ENCODE results near the gene FOXJ3. TPM values are rescaled to one million over a fixed set of nuclear protein-coding genes. Genes with fewer than 3 reads are reported as not detected.

Gene FOXJ3
- total RNA-seq, 1 donor from 2014 or later: 51.0 TPM

DNA sequence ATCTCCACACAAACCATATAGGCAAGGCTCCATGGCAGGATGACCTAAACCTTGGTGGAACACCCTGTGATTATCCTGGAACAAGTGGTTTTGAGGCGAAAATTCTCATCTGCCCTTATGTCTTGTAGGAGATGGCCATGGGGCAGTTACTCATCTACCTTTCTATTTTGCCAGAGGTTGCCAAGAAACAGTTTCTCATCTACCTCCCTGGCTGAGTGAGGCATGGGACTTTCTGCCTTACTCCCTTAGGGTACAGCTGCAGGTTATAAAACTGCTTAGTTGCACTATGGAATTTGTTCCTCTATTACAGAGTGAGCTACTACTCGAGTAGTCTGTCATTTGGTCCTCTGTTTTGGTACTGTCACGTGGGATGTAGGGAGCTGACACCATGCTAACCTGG is 139.2 kb downstream of the FOXJ3 start:
- Mint-ChIP-seq H3K4me3 (no peak overlapping the region), H3K36me3 (ENCODE audit: low read depth) (peaks cover 47% of the 10 kb centered on the region), H3K27ac (no peak overlapping the region), H3K27me3 (no peaks in the 10 kb centered on the region), H3K4me1 (no peaks in the 10 kb centered on the region), H3K9me3 (peaks cover 3% of the 10 kb centered on the region)
- intact Hi-C loops (cut with micrococcal nuclease): no loop called here
- no peak for DNase-seq

DNA sequence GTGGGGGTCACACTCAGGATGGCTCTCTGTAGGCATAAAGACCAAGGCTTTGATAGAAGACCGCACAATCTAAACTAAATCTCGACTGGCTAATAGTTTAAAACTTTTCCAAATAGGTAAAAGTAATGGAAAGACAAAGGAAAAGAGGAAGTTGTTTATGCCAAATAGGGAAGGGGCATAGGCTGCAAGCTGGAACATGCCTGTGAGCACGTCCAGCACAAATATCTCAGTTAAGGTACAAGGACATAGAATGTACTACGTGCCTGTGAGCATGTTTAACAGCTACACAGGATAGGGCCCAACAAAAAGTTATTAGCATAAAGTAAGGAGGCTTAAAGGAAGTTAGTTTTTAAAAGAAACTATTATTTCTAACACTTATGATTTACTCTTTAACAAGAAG is 142.9 kb downstream of the FOXJ3 start:
- Mint-ChIP-seq H3K36me3 (ENCODE audit: low read depth) (peaks cover 42% of the 10 kb centered on the region), H3K4me3 (no peak overlapping the region), H3K9me3 (no peaks in the 10 kb centered on the region), H3K27me3 (no peaks in the 10 kb centered on the region), H3K4me1 (no peaks in the 10 kb centered on the region), H3K27ac (no peak overlapping the region)
- DNase-seq: no peak
- intact Hi-C loops (cut with micrococcal nuclease): no loop called here

- DNase-seq: no peak
- H3K27ac Mint-ChIP-seq: no peak overlapping the region
- H3K36me3 Mint-ChIP-seq (ENCODE audit: low read depth): peaks cover 37% of the 10 kb centered on the region
- H3K4me1 Mint-ChIP-seq: peaks cover 2% of the 10 kb centered on the region
- H3K27me3 Mint-ChIP-seq: no peaks in the 10 kb centered on the region
- intact Hi-C loops (cut with micrococcal nuclease): no loop called here
- H3K9me3 Mint-ChIP-seq: no peaks in the 10 kb centered on the region
- no peak overlapping the region for H3K4me3 Mint-ChIP-seq
Measured at GRCh38 chr1:42191319-42191718, 143.7 kb downstream of the FOXJ3 start.

GRCh38 chr1:42189931-42190853 is 144.8 kb downstream of the FOXJ3 start:
- Mint-ChIP-seq H3K36me3 (ENCODE audit: low read depth) (peaks cover 40% of the 10 kb centered on the region), H3K9me3 (no peaks in the 10 kb centered on the region), H3K27ac (no peak overlapping the region), H3K4me1 (peaks cover 5% of the 10 kb centered on the region), H3K27me3 (no peaks in the 10 kb centered on the region), H3K4me3 (no peak overlapping the region)
- intact Hi-C loops (cut with micrococcal nuclease): no loop called here
- DNase-seq: no peak

DNA sequence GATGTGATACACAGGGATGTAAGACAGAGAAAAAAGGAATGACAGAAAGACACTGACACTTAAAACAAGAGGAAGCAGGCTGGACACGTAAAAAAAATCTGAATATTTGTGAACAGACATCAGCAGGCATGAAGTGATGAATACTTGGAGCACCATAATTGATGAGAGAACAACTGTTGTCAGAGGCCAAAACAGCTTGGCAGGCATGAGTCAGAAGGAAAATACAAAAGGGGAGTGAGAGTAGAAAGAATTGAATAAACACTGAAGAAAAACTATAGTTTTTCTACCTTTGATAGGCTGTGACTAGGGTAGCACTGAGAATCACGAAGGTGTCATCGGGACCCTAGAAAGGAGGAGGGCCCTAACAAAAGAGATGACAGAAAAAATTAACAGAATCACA is 148.9 kb downstream of the FOXJ3 start:
- H3K9me3 Mint-ChIP-seq: no peaks in the 10 kb centered on the region
- peak overlapping the region; percentile 5 for H3K27ac Mint-ChIP-seq
- H3K4me1 Mint-ChIP-seq: peaks cover 5% of the 10 kb centered on the region
- H3K4me3 Mint-ChIP-seq: no peak overlapping the region
- DNase-seq: no peak
- H3K36me3 Mint-ChIP-seq (ENCODE audit: low read depth): peaks cover 40% of the 10 kb centered on the region
- no peaks in the 10 kb centered on the region for H3K27me3 Mint-ChIP-seq
- intact Hi-C loops (cut with micrococcal nuclease): no loop called here

DNA sequence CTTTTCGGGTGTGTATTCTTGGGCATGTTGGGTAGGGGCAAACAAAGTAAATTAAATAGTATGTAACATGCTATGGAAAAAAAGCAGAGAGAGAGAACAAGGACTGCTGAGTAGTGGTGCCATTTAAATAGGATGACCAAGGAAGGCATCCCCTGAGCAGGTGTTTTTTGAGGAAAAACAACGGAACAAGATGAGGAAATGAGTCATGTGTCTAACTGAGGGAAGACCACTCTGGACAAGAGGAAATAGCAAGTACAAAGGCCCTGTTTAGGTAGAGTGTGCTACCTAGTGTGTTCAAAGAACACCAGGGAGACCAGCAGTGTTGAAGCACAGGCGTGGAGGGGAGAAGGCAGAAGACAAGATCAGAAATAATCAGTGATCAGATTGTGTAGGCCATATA is 150.4 kb downstream of the FOXJ3 start:
- Mint-ChIP-seq H3K36me3 (ENCODE audit: low read depth) (peaks cover 34% of the 10 kb centered on the region), H3K4me3 (no peak overlapping the region), H3K27ac (no peak overlapping the region), H3K27me3 (no peaks in the 10 kb centered on the region), H3K4me1 (peaks cover 5% of the 10 kb centered on the region), H3K9me3 (no peaks in the 10 kb centered on the region)
- intact Hi-C loops (cut with micrococcal nuclease): no loop called here
- DNase-seq: no peak

GRCh38 chr1:42183957-42184268 is 151.1 kb downstream of the FOXJ3 start:
- peaks cover 36% of the 10 kb centered on the region for H3K36me3 Mint-ChIP-seq (ENCODE audit: low read depth)
- H3K4me1 Mint-ChIP-seq: peaks cover 5% of the 10 kb centered on the region
- H3K27ac Mint-ChIP-seq: no peak overlapping the region
- H3K27me3 Mint-ChIP-seq: no peaks in the 10 kb centered on the region
- intact Hi-C loops (cut with micrococcal nuclease): no loop called here
- no peaks in the 10 kb centered on the region for H3K9me3 Mint-ChIP-seq
- no peak overlapping the region for H3K4me3 Mint-ChIP-seq
- no peak for DNase-seq

- Mint-ChIP-seq H3K4me1 (peaks cover 5% of the 10 kb centered on the region), H3K9me3 (no peaks in the 10 kb centered on the region), H3K4me3 (no peak overlapping the region), H3K27ac (no peak overlapping the region), H3K36me3 (ENCODE audit: low read depth) (peaks cover 36% of the 10 kb centered on the region), H3K27me3 (no peaks in the 10 kb centered on the region)
- intact Hi-C loops (cut with micrococcal nuclease): no loop called here
- DNase-seq: no peak
Measured at GRCh38 chr1:42183210-42183956, 151.7 kb downstream of the FOXJ3 start.

DNA sequence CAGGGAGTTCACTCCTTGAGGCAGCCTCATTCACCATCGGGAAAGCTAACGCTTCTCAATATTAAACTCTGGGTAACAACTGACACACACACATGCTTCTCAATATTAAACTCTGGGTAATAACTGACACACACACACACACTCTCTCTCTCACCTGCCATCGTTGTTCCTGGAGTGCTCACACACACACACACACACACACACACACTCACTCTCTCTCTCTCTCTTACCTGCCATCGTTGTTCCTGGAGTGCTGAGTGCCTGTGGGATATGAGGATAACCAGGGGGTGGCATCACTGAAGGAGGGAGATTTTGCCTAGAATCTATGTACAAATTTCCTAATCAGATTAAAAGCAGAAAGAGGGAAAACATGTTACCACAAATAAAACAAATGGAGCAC is 153.3 kb downstream of the FOXJ3 start:
- Mint-ChIP-seq H3K27ac (no peak overlapping the region), H3K4me3 (no peak overlapping the region), H3K9me3 (no peaks in the 10 kb centered on the region), H3K36me3 (ENCODE audit: low read depth) (peaks cover 28% of the 10 kb centered on the region), H3K4me1 (peaks cover 5% of the 10 kb centered on the region), H3K27me3 (no peaks in the 10 kb centered on the region)
- DNase-seq: no peak
- intact Hi-C loops (cut with micrococcal nuclease): no loop called here

DNA sequence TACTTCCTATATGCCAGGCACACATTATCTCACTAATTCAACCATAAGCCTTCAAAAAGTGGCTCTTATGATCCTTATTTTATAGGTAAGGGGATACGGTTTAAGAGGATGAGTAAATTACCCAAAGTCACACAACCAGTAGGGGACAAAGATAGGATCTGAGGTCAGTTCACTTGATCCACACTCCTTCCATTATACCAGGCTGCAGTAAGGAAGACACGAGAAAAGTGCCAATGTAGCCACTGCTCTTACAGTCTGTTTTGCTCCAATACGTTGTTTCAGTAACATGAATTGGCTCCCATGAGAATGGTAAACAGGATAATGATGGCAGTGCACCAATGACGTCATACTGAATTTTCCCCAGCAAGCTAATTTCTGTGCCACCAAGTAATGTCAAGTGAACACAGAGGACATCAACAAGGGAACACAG is 155.1 kb downstream of the FOXJ3 start:
- no peak for DNase-seq
- intact Hi-C loops (cut with micrococcal nuclease): loop anchor here (10.0 kb wide), 1 partner anchor 665 kb away; no protein-coding TSS in a partner anchor
- Mint-ChIP-seq H3K4me3 (no peak overlapping the region), H3K9me3 (no peaks in the 10 kb centered on the region), H3K27me3 (no peaks in the 10 kb centered on the region), H3K36me3 (ENCODE audit: low read depth) (peaks cover 20% of the 10 kb centered on the region), H3K27ac (no peak overlapping the region), H3K4me1 (no peaks in the 10 kb centered on the region)

DNA sequence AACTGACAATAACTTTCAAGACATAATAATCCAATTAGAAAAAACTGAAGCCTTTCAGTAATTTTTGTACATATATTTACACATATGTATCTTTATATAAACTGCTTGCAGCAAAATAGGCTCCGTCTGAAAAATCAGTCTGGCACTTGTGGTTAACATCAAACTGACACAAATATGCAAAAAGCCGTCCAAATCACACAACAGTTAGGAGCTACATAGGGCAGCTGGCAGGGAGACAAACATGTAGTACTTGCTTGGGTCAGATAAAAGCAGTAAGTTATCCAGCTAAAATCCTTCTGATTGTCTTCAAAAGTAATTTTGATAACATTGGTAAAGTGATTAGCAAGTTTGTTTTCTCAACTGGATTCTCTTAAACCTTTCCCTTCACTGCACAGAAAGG is 155.8 kb downstream of the FOXJ3 start:
- Mint-ChIP-seq H3K4me1 (no peaks in the 10 kb centered on the region), H3K27me3 (no peaks in the 10 kb centered on the region), H3K36me3 (ENCODE audit: low read depth) (peaks cover 17% of the 10 kb centered on the region), H3K27ac (no peak overlapping the region), H3K9me3 (no peaks in the 10 kb centered on the region), H3K4me3 (no peak overlapping the region)
- intact Hi-C loops (cut with micrococcal nuclease): loop anchor here (10.0 kb wide), 1 partner anchor 664 kb away; no protein-coding TSS in a partner anchor
- no peak for DNase-seq

DNA sequence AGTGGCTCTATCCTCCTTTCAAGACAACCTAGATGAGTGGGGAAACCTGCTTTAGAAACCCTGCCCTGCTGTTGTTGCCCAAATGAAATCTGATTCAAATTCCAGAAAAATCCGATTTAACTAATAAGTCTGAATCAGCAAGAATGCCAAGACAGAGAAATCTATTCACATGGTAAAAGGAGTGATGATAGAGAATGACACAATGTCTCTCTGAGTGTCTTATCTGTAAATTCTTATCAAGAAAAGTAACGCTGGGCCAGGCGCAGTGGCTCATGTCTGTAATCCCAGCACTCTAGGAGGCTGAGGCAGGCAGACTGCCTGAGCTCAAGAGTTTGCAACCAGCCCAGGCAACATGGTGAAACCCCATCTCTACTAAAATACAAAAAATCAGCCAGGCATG is 156.8 kb downstream of the FOXJ3 start:
- Mint-ChIP-seq H3K27ac (no peak overlapping the region), H3K36me3 (ENCODE audit: low read depth) (peaks cover 17% of the 10 kb centered on the region), H3K4me1 (no peaks in the 10 kb centered on the region), H3K4me3 (no peak overlapping the region), H3K9me3 (no peaks in the 10 kb centered on the region), H3K27me3 (no peaks in the 10 kb centered on the region)
- intact Hi-C loops (cut with micrococcal nuclease): loop anchor here (10.0 kb wide), 1 partner anchor 663 kb away; no protein-coding TSS in a partner anchor
- no peak for DNase-seq

- H3K4me1 Mint-ChIP-seq: no peaks in the 10 kb centered on the region
- H3K4me3 Mint-ChIP-seq: no peak overlapping the region
- H3K27me3 Mint-ChIP-seq: no peaks in the 10 kb centered on the region
- intact Hi-C loops (cut with micrococcal nuclease): loop anchor here (2.0 to 10.0 kb wide), 2 partner anchors 157 to 663 kb away; partner anchors contain the start of gene FOXJ3
- no peak overlapping the region for H3K27ac Mint-ChIP-seq
- no peak for DNase-seq
- peaks cover 12% of the 10 kb centered on the region for H3K36me3 Mint-ChIP-seq (ENCODE audit: low read depth)
- H3K9me3 Mint-ChIP-seq: no peaks in the 10 kb centered on the region
Measured at GRCh38 chr1:42177541-42177981, 157.5 kb downstream of the FOXJ3 start.

DNA sequence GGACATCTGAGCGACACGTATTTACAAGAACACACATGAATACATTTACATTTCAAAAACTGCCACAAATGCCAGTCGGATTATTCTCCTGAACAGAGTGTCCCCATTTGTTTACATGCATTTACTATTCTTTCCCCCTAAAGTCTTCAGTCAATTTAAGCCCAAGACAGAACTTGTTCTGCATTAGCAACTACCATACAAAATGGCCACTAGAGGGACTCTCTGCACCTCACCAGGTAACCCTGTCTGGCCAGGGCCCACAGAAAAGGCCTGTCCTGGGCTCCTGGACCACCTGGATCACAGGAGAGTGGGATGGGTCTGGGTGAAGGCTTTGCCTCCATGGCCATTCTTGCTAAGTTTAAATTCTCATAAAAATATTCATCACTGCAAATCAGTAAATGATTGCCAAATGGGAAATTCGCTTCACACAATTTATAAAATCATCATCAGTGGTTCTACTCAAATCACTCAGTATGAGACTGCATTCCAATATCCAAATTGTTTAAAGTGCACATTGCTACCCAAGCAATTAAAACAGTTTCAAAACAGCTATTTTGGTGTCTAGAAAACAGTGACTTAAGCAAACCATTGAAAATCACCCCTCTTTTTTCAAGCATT is 158.0 kb downstream of the FOXJ3 start:
- no peaks in the 10 kb centered on the region for H3K4me1 Mint-ChIP-seq
- peak; percentile 76 for DNase-seq
- no peaks in the 10 kb centered on the region for H3K27me3 Mint-ChIP-seq
- intact Hi-C loops (cut with micrococcal nuclease): loop anchor here (2.0 to 10.0 kb wide), 2 partner anchors 158 to 662 kb away; partner anchors contain the start of gene FOXJ3
- H3K9me3 Mint-ChIP-seq: no peaks in the 10 kb centered on the region
- H3K36me3 Mint-ChIP-seq (ENCODE audit: low read depth): peaks cover 12% of the 10 kb centered on the region
- H3K27ac Mint-ChIP-seq: no peak overlapping the region
- H3K4me3 Mint-ChIP-seq: no peak overlapping the region
